ENCODE data around the gene NAP1L4. TPM values are rescaled to one million over a fixed set of nuclear protein-coding genes. Genes with fewer than 3 reads are reported as not detected.

The NAP1L4 gene
- total RNA-seq, 4 donors from 2014 or later: 90.0 to 148 (median 125) TPM

DNA sequence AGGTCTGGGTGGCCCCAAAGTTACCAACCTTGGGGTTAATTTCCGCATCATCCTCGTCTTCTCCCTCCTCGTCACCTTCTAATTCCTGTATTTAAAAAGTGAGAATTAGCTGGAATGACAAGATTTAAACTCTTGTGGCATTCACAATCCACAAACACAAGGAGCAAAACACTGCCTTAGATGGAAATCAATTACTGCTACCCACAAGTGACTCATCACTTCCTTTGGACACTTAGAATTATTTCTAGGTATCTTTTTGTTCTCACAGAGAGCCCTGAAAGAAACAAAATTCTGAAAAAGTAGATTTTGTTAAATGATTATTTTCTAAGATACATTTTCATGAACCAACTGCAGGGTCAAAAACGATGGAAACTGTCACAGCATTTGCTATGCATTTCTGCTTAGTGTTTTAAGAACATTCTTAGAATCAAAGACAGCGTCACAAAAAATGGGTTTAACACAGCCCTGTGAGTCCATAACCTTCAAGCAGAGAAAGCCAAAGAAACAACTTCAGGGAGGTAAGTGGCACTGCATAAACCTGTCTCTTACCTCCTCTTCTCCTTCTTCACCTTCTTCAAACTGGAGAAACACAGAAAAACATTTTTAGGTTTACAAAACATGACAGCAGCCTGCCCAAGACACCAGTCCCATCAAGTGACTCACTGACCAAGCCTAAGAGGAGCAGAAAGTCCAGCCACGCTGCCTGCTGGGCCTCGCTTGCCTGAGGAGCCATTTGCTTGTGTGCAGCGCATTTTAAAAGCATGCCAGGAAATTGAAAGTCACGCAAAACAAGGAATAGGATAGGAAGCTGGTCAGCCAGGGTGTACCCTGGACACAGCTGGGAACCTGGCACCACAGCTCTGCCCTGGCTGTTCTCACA lies 40.7 kb downstream of the NAP1L4 start:
- no peaks in the 10 kb centered on the region for H3K27me3 ChIP-seq
- H3K4me3 ChIP-seq: no peak overlapping the region
- intact Hi-C loops (cut with DNase I): no loop called here
- H3K36me3 ChIP-seq: peaks cover 67 to 95% (median 94%) of the 10 kb centered on the region in 4 donors
- H3K9me3 ChIP-seq: no peaks in the 10 kb centered on the region
- WGBS: 72% methylated on average over 9 of the region's 9 CpGs
- peaks cover 2 to 21% (median 17%) of the 10 kb centered on the region in 4 donors for H3K4me1 ChIP-seq
- H3K27ac ChIP-seq (replicated peaks in 1 of 4): peak overlapping the region; percentile 16 to 65 (median 35)
- TF ChIP-seq POLR2AphosphoS5 (IDR thresholded peaks at IDR 0.05) (no peak), EP300 (IDR thresholded peaks at IDR 0.05) (no peak)
- TF ChIP-seq, protein P1, sequence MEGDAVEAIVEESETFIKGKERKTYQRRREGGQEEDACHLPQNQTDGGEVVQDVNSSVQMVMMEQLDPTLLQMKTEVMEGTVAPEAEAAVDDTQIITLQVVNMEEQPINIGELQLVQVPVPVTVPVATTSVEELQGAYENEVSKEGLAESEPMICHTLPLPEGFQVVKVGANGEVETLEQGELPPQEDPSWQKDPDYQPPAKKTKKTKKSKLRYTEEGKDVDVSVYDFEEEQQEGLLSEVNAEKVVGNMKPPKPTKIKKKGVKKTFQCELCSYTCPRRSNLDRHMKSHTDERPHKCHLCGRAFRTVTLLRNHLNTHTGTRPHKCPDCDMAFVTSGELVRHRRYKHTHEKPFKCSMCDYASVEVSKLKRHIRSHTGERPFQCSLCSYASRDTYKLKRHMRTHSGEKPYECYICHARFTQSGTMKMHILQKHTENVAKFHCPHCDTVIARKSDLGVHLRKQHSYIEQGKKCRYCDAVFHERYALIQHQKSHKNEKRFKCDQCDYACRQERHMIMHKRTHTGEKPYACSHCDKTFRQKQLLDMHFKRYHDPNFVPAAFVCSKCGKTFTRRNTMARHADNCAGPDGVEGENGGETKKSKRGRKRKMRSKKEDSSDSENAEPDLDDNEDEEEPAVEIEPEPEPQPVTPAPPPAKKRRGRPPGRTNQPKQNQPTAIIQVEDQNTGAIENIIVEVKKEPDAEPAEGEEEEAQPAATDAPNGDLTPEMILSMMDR (IDR thresholded peaks at IDR 0.05): no peak
- no peak for DNase-seq (ENCODE audit: extremely low spot score)

DNA sequence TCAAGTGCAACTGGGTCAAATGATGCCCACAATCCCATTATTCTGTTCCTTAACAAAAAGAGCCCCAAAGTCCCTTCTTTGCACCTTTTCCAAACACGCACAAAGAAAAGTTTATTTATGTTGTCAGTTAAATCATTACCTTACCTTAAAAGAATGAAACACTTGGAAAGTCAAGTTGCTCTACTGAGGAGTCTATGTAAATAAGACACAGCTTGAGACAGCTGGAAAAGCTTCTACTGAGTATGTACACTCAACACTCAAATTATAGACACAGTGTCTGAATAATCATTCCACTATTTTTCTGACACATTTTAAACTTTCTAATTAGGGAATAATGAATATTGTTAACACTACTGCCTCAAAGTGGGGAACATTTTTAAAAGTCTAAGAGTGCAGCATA lies 41.3 kb downstream of the NAP1L4 start:
- Histone ChIP-seq H3K4me1 (peaks cover 9 to 28% (median 23%) of the 10 kb centered on the region in 4 donors), H3K27ac (replicated peaks in 1 of 4) (peak overlapping the region; percentile 16 to 65 (median 35)), H3K27me3 (no peaks in the 10 kb centered on the region), H3K36me3 (peaks cover 60 to 88% (median 88%) of the 10 kb centered on the region in 4 donors), H3K4me3 (no peak overlapping the region), H3K9me3 (no peaks in the 10 kb centered on the region)
- 48% methylated on average over 1 of the region's 1 CpG for WGBS
- no peak for DNase-seq (ENCODE audit: extremely low spot score)
- intact Hi-C loops (cut with DNase I): no loop called here
- no peak for TF ChIP-seq EP300 (IDR thresholded peaks at IDR 0.05)

DNA sequence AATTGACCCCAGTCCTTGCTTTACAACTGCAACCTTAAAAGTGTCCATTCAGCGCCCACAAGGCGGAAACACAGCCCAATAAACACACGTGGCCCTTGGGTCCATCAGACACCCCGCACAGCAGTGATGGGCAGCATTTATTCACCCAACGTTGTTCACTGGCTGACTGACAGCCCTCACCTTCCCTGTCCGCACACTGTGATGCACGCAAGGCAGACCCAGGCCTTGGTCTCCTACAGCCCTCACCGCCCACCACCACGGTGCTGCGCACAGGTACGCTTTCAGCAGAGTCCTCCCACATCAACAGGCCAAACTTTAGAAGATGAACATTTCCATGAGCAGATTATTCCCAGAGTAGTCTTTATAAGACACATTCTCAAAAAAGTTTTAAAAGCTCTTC lies 42.2 kb downstream of the NAP1L4 start:
- H3K36me3 ChIP-seq: peaks cover 53 to 82% (median 79%) of the 10 kb centered on the region in 4 donors
- no peak overlapping the region for H3K27ac ChIP-seq (replicated peaks in 1 of 4)
- no peak for TF ChIP-seq POLR2A (IDR thresholded peaks at IDR 0.05; ENCODE audit: low read depth)
- TF ChIP-seq EP300 (IDR thresholded peaks at IDR 0.05): no peak
- TF ChIP-seq, protein P1 (IDR thresholded peaks at IDR 0.05): no peak
- TF ChIP-seq POLR2AphosphoS5 (IDR thresholded peaks at IDR 0.05): no peak
- no peaks in the 10 kb centered on the region for H3K9me3 ChIP-seq
- peaks cover 12 to 37% (median 32%) of the 10 kb centered on the region in 4 donors for H3K4me1 ChIP-seq
- no peaks in the 10 kb centered on the region for H3K27me3 ChIP-seq
- 90% methylated on average over 11 of the region's 11 CpGs for WGBS
- intact Hi-C loops (cut with DNase I): no loop called here
- DNase-seq (ENCODE audit: extremely low spot score): no peak
- H3K4me3 ChIP-seq: no peak overlapping the region

DNA sequence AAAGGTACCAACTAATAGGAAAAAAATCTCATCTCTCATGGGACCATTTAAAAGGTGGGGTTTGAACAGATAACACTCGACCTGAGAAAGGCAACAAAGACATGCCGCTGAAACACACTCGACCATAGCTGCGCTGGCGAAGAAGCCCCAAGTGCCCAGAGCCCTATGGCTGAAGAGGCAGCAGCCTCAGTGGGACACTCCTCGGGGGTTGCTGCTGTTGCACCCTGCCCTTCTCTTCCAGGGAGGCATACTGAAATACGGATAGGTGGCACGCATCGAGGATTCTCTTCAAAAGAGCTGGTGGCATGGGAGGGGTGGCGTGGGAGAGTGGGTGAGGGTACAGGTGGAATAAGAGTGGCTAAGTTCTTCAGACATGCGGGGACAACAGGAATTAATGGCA lies 44.4 kb downstream of the NAP1L4 start:
- no peak overlapping the region for H3K27ac ChIP-seq (replicated peaks in 1 of 4)
- TF ChIP-seq POLR2AphosphoS5 (IDR thresholded peaks at IDR 0.05): no peak
- no peak for TF ChIP-seq POLR2A (IDR thresholded peaks at IDR 0.05; ENCODE audit: low read depth)
- TF ChIP-seq EP300 (IDR thresholded peaks at IDR 0.05): no peak
- TF ChIP-seq, protein P1 (IDR thresholded peaks at IDR 0.05): no peak
- H3K4me1 ChIP-seq: peaks cover 12 to 49% (median 45%) of the 10 kb centered on the region in 4 donors
- H3K9me3 ChIP-seq: no peaks in the 10 kb centered on the region
- H3K27me3 ChIP-seq: no peaks in the 10 kb centered on the region
- WGBS: 94% methylated on average over 11 of the region's 11 CpGs
- intact Hi-C loops (cut with DNase I): no loop called here
- no peak for DNase-seq (ENCODE audit: extremely low spot score)
- H3K36me3 ChIP-seq: peaks cover 31 to 79% (median 64%) of the 10 kb centered on the region in 4 donors
- no peak overlapping the region for H3K4me3 ChIP-seq

DNA sequence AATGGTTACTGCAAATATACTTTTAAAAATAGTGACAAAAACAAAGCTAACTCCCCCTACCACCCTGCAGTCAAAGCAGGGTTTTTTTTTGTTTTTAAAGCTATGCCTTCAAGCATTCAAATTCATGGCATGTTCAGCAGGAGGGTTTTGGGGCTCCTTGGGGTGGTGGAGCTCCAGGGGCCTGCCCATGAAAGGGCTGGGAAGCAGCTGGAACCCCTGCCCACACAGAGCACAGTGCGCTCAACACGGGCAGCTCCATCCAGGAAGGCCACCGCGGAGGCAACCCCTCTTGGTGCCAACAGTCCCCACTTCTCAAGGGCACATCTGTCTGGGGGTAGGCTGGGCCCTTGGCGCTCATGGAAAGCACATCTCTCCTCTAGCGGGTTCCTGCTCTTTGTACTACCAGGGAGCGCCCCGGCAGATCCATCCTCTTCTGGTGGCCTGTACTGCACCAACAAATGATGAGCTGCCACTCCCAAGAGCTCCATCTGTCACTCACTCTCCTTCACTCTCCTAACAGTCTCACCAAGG lies 46.3 kb downstream of the NAP1L4 start:
- no peaks in the 10 kb centered on the region for H3K27me3 ChIP-seq
- TF ChIP-seq, protein P1 (IDR thresholded peaks at IDR 0.05): no peak
- TF ChIP-seq POLR2A (IDR thresholded peaks at IDR 0.05; ENCODE audit: low read depth) (no peak), POLR2AphosphoS5 (IDR thresholded peaks at IDR 0.05) (no peak), EP300 (IDR thresholded peaks at IDR 0.05) (no peak)
- DNase-seq (ENCODE audit: extremely low spot score): no peak
- H3K4me3 ChIP-seq: peak overlapping the region in 2 of 4 donors; percentile 25 to 35
- WGBS: 79% methylated on average over 8 of the region's 8 CpGs
- no peaks in the 10 kb centered on the region for H3K9me3 ChIP-seq
- intact Hi-C loops (cut with DNase I): no loop called here
- peak overlapping the region; percentile 28 to 79 (median 57) for H3K27ac ChIP-seq (replicated peaks in 1 of 4)
- peaks cover 14 to 38% (median 31%) of the 10 kb centered on the region in 4 donors for H3K4me1 ChIP-seq
- H3K36me3 ChIP-seq: peaks cover 25 to 60% (median 46%) of the 10 kb centered on the region in 4 donors
